Measurements from ENCODE around the gene ACYP2. TPM values are rescaled to one million over a fixed set of nuclear protein-coding genes. Genes with fewer than 3 reads are reported as not detected.

The ACYP2 gene
- total RNA-seq, 1 donor from 2014 or later, result 10.1 TPM

- DNase-seq (ENCODE audit: extremely low spot score, unreplicated experiment), result no peak
- Mint-ChIP-seq H3K27ac (no peak overlapping the region), H3K4me3 (no peak overlapping the region), H3K27me3 (no peaks in the 10 kb centered on the region), H3K9me3 (peaks cover 5% of the 10 kb centered on the region), H3K4me1 (ENCODE audit: unreplicated experiment) (peaks cover 15% of the 10 kb centered on the region), H3K36me3 (no peaks in the 10 kb centered on the region)
- TF ChIP-seq CTCF (conservative IDR thresholded peaks at IDR 0.05), result no peak
Measured at GRCh38 chr2:54212456-54212855, 97.0 kb downstream of the ACYP2 start.

DNA sequence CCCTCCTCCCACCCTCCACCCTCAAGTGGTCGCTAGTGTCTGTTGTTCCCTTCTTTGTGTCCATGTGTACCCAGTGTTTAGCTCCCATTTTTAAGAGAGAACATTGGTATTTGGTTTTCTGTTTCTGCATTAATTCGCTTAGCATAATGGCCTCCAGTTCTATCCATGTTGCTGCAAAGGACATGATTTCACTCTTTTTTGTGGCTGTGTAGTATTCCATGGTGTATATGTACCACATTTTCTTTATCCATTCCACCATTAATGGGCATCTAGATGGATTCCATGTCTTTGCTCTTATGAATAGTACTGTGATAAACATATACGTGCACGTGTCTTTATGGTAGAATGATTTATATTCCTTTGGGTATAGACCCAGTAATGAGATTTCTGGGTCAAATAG lies 97.7 kb downstream of the ACYP2 start:
- no peak for DNase-seq (ENCODE audit: extremely low spot score, unreplicated experiment)
- H3K9me3 Mint-ChIP-seq, result peaks cover 5% of the 10 kb centered on the region
- H3K4me3 Mint-ChIP-seq, result no peak overlapping the region
- no peaks in the 10 kb centered on the region for H3K27me3 Mint-ChIP-seq
- no peak overlapping the region for H3K27ac Mint-ChIP-seq
- H3K4me1 Mint-ChIP-seq (ENCODE audit: unreplicated experiment), result peaks cover 9% of the 10 kb centered on the region
- TF ChIP-seq CTCF (conservative IDR thresholded peaks at IDR 0.05), result no peak
- no peaks in the 10 kb centered on the region for H3K36me3 Mint-ChIP-seq

DNA sequence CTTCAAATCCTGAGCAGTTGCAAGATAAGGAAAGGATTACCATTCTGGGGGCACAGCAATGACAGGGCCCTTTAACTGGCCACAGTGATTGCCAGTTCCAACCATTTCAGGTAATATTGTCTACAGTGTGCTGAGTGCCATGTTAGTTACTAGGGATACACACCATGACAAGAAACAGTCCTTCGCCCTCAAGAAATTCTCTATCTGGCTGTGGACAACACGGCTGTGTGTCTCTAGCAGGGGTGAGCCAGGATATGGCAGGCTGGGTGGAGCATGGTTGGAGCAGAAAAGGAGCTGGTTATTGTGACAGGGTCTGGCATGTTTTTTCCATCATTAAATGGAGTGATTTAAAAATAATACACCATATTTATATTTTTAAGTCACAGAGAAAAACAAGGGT lies 109.6 kb downstream of the ACYP2 start:
- no peaks in the 10 kb centered on the region for H3K27me3 Mint-ChIP-seq
- H3K4me1 Mint-ChIP-seq (ENCODE audit: unreplicated experiment), result peaks cover 5% of the 10 kb centered on the region
- no peak for TF ChIP-seq CTCF (conservative IDR thresholded peaks at IDR 0.05)
- no peaks in the 10 kb centered on the region for H3K36me3 Mint-ChIP-seq
- H3K9me3 Mint-ChIP-seq, result peaks cover 5% of the 10 kb centered on the region
- no peak overlapping the region for H3K4me3 Mint-ChIP-seq
- no peak overlapping the region for H3K27ac Mint-ChIP-seq
- no peak for DNase-seq (ENCODE audit: extremely low spot score, unreplicated experiment)

DNA sequence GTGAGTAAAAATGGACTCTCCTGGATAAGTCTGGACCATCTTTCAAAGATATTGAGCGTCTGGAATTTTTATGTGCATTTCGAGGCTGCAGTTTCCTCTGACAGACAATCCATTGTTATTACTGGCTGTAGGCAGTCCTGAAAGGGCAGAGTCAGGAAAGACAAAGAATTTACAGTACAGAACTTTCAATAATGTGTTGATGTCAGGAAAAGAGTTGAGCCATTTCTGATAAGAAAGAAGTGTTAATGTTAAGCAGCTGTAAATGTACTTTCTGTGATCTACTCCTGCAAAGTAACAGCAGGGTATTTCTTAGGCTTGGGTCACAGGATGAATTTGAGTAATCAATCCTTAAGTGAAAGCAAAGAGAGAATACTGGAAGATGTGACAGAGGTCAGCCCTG lies 110.8 kb downstream of the ACYP2 start:
- no peak overlapping the region for H3K4me3 Mint-ChIP-seq

DNA sequence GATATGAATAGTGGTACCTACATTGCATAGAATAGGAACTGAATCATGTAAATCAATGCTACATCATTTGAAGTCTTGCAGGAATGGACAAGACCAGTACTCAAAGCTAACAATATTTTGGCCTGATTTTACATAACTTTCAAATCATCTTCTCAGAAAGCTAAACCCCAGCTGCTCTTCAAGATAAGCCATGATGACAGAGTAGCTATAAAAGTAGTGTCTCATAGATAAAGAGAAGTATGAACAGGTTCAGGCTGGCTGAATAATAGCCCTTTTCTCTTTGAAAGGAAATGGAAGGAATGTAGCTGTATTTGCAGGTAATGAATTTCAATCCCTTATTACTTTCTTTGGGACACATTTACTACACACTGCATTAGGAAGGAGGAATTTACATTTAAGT lies 112.4 kb downstream of the ACYP2 start:
- TF ChIP-seq CTCF (conservative IDR thresholded peaks at IDR 0.05), result no peak
- Mint-ChIP-seq H3K4me3 (no peak overlapping the region), H3K27ac (no peak overlapping the region), H3K9me3 (peaks cover 3% of the 10 kb centered on the region), H3K36me3 (no peaks in the 10 kb centered on the region), H3K27me3 (no peaks in the 10 kb centered on the region), H3K4me1 (ENCODE audit: unreplicated experiment) (peaks cover 5% of the 10 kb centered on the region)
- DNase-seq (ENCODE audit: extremely low spot score, unreplicated experiment), result no peak

More for the DNA sequence above, 110.8 kb downstream of the ACYP2 start:
- no peaks in the 10 kb centered on the region for H3K36me3 Mint-ChIP-seq
- no peaks in the 10 kb centered on the region for H3K27me3 Mint-ChIP-seq
- H3K27ac Mint-ChIP-seq, result no peak overlapping the region
- H3K4me1 Mint-ChIP-seq (ENCODE audit: unreplicated experiment), result peaks cover 5% of the 10 kb centered on the region
- DNase-seq (ENCODE audit: extremely low spot score, unreplicated experiment), result no peak
- H3K9me3 Mint-ChIP-seq, result peaks cover 5% of the 10 kb centered on the region
- TF ChIP-seq CTCF (conservative IDR thresholded peaks at IDR 0.05), result no peak

GRCh38 chr2:54228945-54229344 lies 113.5 kb downstream of the ACYP2 start:
- Mint-ChIP-seq H3K27ac (no peak overlapping the region), H3K9me3 (no peaks in the 10 kb centered on the region), H3K4me1 (ENCODE audit: unreplicated experiment) (peaks cover 5% of the 10 kb centered on the region), H3K4me3 (no peak overlapping the region), H3K36me3 (no peaks in the 10 kb centered on the region), H3K27me3 (no peaks in the 10 kb centered on the region)
- no peak for DNase-seq (ENCODE audit: extremely low spot score, unreplicated experiment)
- no peak for TF ChIP-seq CTCF (conservative IDR thresholded peaks at IDR 0.05)
